H1 (cell line): ENCODE results near the gene CACNA1G. TPM values are rescaled to one million over a fixed set of nuclear protein-coding genes. Genes with fewer than 3 reads are reported as not detected.

ENCODE experiments used
- CTCF ChIA-PET: fragments of 300-600 bp; sonication (Branson Sonifier 250); formaldehyde crosslinking; loops from one replicate; lab custom pipeline; 2021; ENCODE audit not compliant: partially characterized antibody; lab: Charles Lee
- POLR2A ChIA-PET: fragments of 300-600 bp; sonication (Branson Sonifier 250); formaldehyde crosslinking; loops from one replicate; lab custom pipeline; 2021; ENCODE audit warnings: inconsistent platforms; ENCODE audit not compliant: partially characterized antibody; lab: Charles Lee
- DNase-seq, 2 experiments: peaks; one replicate each; pipeline versions ENCODE4 v3.0.0 to v3.0.0-alpha.2; 2010 to 2022; ENCODE audit warnings: low spot score in 2 of 2, low read depth in 1 of 2, mixed read lengths in 1 of 2
- FAIRE-seq: peaks from 2 replicates; lab custom pipeline; 2011; peaks lifted over from hg19 to GRCh38; lab: Jason Lieb, UNC
- H2AFZ ChIP-seq: 2 replicates; pipeline ENCODE4 v1.8.1; 2012; ENCODE audit warnings: low read length, inconsistent platforms
- H2AK5ac ChIP-seq: 2 replicates; pipeline ENCODE4 v1.6.1; 2013; ENCODE audit warnings: low read depth, low read length
- H2BK120ac ChIP-seq: replicated peaks from 2 replicates; pipeline ENCODE3; 2013; ENCODE audit warnings: low read depth, low read length, inconsistent platforms
- H2BK12ac ChIP-seq: 2 replicates; pipeline ENCODE4 v1.6.1; 2013; ENCODE audit warnings: low read depth, low read length
- H2BK15ac ChIP-seq: 2 replicates; pipeline ENCODE4 v1.6.1; 2013; ENCODE audit warnings: low read length
- H2BK20ac ChIP-seq: 2 replicates; pipeline ENCODE4 v1.6.1; 2013; ENCODE audit warnings: low read length
- H2BK5ac ChIP-seq: 2 replicates; pipeline ENCODE4 v1.6.1; 2013; ENCODE audit warnings: low read depth, low read length
- H3K14ac ChIP-seq: 2 replicates; pipeline ENCODE4 v1.6.1; 2013; ENCODE audit warnings: inconsistent platforms; ENCODE audit not compliant: insufficient read length
- H3K18ac ChIP-seq: 2 replicates; pipeline ENCODE4 v1.6.1; 2013; ENCODE audit warnings: low read length; ENCODE audit errors: extremely low read depth
- H3K23ac ChIP-seq: 2 replicates; pipeline ENCODE4 v1.6.1; 2013; ENCODE audit warnings: inconsistent platforms; ENCODE audit not compliant: insufficient read length
- H3K23me2 ChIP-seq: 2 replicates; pipeline ENCODE4 v1.6.1; 2013; ENCODE audit warnings: low read depth, low read length
- H3K27ac ChIP-seq: 2 replicates; pipeline ENCODE4 v1.6.1; 2011; ENCODE audit warnings: low read depth, low read length, inconsistent platforms
- H3K27me3 ChIP-seq, 4 experiments: replicated peaks in 1 of 4; 1 replicate in 1 of 4; 2 replicates in 3 of 4; pipeline versions ENCODE4 v1.6.1 to v1.8.1; 2011 to 2013; ENCODE audit warnings: low read length in 3 of 4, mild to moderate bottlenecking in 3 of 4, inconsistent platforms in 2 of 4, mixed read lengths in 2 of 4, moderate library complexity in 1 of 4; ENCODE audit not compliant: control insufficient read depth in 3 of 4, insufficient read depth in 3 of 4; ENCODE audit errors: extremely low read depth in 1 of 4
- H3K36me3 ChIP-seq, 4 experiments: 2 replicates each; pipeline versions ENCODE4 v1.6.1 to v1.8.1; 2011 to 2013; ENCODE audit warnings: mild to moderate bottlenecking in 4 of 4, low read length in 3 of 4, moderate library complexity in 2 of 4, control low read depth in 1 of 4, inconsistent platforms in 1 of 4; ENCODE audit not compliant: insufficient read depth in 4 of 4, control insufficient read depth in 2 of 4
- H3K4ac ChIP-seq: replicated peaks from 2 replicates; pipeline ENCODE3; 2013; ENCODE audit warnings: low read length, low read depth, mixed read lengths, inconsistent platforms; ENCODE audit not compliant: insufficient read length
- H3K4me1 ChIP-seq, 4 experiments: replicated peaks in 1 of 4; 1 replicate in 1 of 4; 2 replicates in 3 of 4; pipeline versions ENCODE4 v1.6.1 to v1.8.1; 2011 to 2013; ENCODE audit warnings: low read length in 3 of 4, inconsistent platforms in 2 of 4, mixed read lengths in 1 of 4; ENCODE audit not compliant: insufficient read depth in 4 of 4, control insufficient read depth in 3 of 4
- H3K4me2 ChIP-seq, 2 experiments: 2 replicates each; pipeline versions ENCODE4 v1.6.1 to v1.8.1; 2011 to 2013; ENCODE audit warnings: low read depth in 2 of 2, low read length in 2 of 2, control low read depth in 1 of 2, inconsistent platforms in 1 of 2, mild to moderate bottlenecking in 1 of 2; ENCODE audit not compliant: insufficient read depth in 1 of 2
- H3K4me3 ChIP-seq, 4 experiments: fragments of 200-600, 300-600 bp in 1 of 4; sonication (generic), shearing (Covaris generic), sonication (Bioruptor Twin) in 1 of 4; 2 replicates each; pipeline versions ENCODE4 v1.5.1 to v1.8.1; 2011 to 2016; ENCODE audit warnings: low read length in 4 of 4, low read depth in 3 of 4, control low read depth in 2 of 4, inconsistent platforms in 2 of 4, mild to moderate bottlenecking in 2 of 4, mixed read lengths in 1 of 4, moderate library complexity in 1 of 4; ENCODE audit not compliant: insufficient read depth in 2 of 4; ENCODE audit errors: extremely low read depth in 1 of 4
- H3K56ac ChIP-seq: replicated peaks from 2 replicates; pipeline ENCODE3; 2013; ENCODE audit warnings: low read depth, mild to moderate bottlenecking, mixed read lengths, low read length, inconsistent platforms; ENCODE audit not compliant: insufficient read length
- H3K79me1 ChIP-seq: 2 replicates; pipeline ENCODE4 v1.6.1; 2013; ENCODE audit warnings: low read depth, low read length, control low read depth
- H3K79me2 ChIP-seq, 2 experiments: 2 replicates each; pipeline versions ENCODE4 v1.6.1 to v1.8.1; 2012 to 2013; ENCODE audit warnings: low read length in 2 of 2, mild to moderate bottlenecking in 2 of 2, inconsistent platforms in 1 of 2; ENCODE audit not compliant: insufficient read depth in 2 of 2, control insufficient read depth in 1 of 2
- H3K9ac ChIP-seq, 4 experiments: replicated peaks in 1 of 4; 1 replicate in 1 of 4; 2 replicates in 3 of 4; pipeline versions ENCODE4 v1.6.1 to v1.8.1; 2011 to 2013; ENCODE audit warnings: low read depth in 3 of 4, low read length in 3 of 4, control low read depth in 2 of 4, mild to moderate bottlenecking in 2 of 4, moderate library complexity in 2 of 4, inconsistent platforms in 1 of 4; ENCODE audit errors: extremely low read depth in 1 of 4
- H3K9me3 ChIP-seq, 2 experiments: 2 replicates each; pipeline versions ENCODE4 v1.6.1 to v1.8.1; 2012 to 2013; ENCODE audit warnings: mild to moderate bottlenecking in 2 of 2, moderate library complexity in 2 of 2, control low read depth in 1 of 2, inconsistent platforms in 1 of 2, low read depth in 1 of 2, low read length in 1 of 2, mixed read lengths in 1 of 2; ENCODE audit not compliant: insufficient read depth in 2 of 2
- H4K20me1 ChIP-seq, 2 experiments: replicated peaks in 1 of 2; 2 replicates each; pipeline versions ENCODE3 to v1.8.1; 2011 to 2013; ENCODE audit warnings: inconsistent platforms in 2 of 2, low read length in 2 of 2, mild to moderate bottlenecking in 1 of 2; ENCODE audit not compliant: insufficient read depth in 2 of 2, control insufficient read depth in 1 of 2
- H4K5ac ChIP-seq: 2 replicates; pipeline ENCODE4 v1.6.1; 2013; ENCODE audit warnings: low read length, low read depth, mixed read lengths, inconsistent platforms; ENCODE audit not compliant: insufficient read length
- H4K8ac ChIP-seq: 2 replicates; pipeline ENCODE4 v1.8.0; 2013; ENCODE audit warnings: mild to moderate bottlenecking, moderate library complexity, low read length, inconsistent platforms; ENCODE audit not compliant: insufficient read depth; ENCODE audit errors: extremely low read depth
- H4K91ac ChIP-seq: replicated peaks from 2 replicates; pipeline ENCODE3; 2013; ENCODE audit warnings: low read length, mixed read lengths, inconsistent platforms; ENCODE audit not compliant: insufficient read length
- ASH2L ChIP-seq: fragments of 200-600, 300-600 bp; sonication (generic); IDR thresholded peaks from one replicate; pipeline ENCODE4 v1.7.1; 2017; ENCODE audit warnings: low read length
- CBX5 ChIP-seq: fragments of 300-800, 300-1000 bp; sonication (generic); IDR thresholded peaks from 2 replicates; pipeline ENCODE4 v1.7.1; 2016; ENCODE audit warnings: antibody characterized with exemption, low read length, low read depth
- POLR2AphosphoS5 ChIP-seq: IDR thresholded peaks from 2 replicates; pipeline ENCODE4 v1.6.1; 2011; ENCODE audit warnings: low read depth, low read length
- SIN3A ChIP-seq, 2 experiments: IDR thresholded peaks in 1 of 2; conservative IDR thresholded peaks in 1 of 2; 2 replicates each; pipeline ENCODE4 v1.6.1; 2011 to 2012; ENCODE audit warnings: low read length in 2 of 2, improper control_type of control experiment in 1 of 2, low read depth in 1 of 2, mild to moderate bottlenecking in 1 of 2
- WGBS, 2 experiments: shearing (Covaris generic) in 1 of 2; methylation state at CpG; one replicate each; pipeline versions ENCODE4 v1.1.6 to v1.1.7; 2013 to 2015; ENCODE audit warnings: low lambda C conversion rate in 2 of 2, mixed read lengths in 2 of 2, inconsistent platforms in 1 of 2, low coverage in 1 of 2, missing lambda C conversion rate in 1 of 2; ENCODE audit not compliant: insufficient replicate concordance in 2 of 2, insufficient coverage in 1 of 2, insufficient read length in 1 of 2; ENCODE audit errors: extremely low coverage in 1 of 2, missing lambda C conversion rate in 1 of 2; 5-methylcytosine and 5-hydroxymethylcytosine counted together
- polyA plus RNA-seq, 7 experiments: library from polyadenylated mRNA; depleted of rRNA in 3 of 7; stranded (reverse) in 5 of 7; unstranded in 2 of 7; fragments of >200 nt in 5 of 7; fragments of 200-250 nt in 2 of 7; gene quantifications; 1 replicate in 5 of 7; 2 replicates in 1 of 7; 4 replicates in 1 of 7; pipeline versions ENCODE4 v1.2.1 to v1.2.3, GENCODE V29; 2011 to 2013; ENCODE audit warnings: missing spikeins in 2 of 7, mixed read lengths in 2 of 7
- total RNA-seq: library from RNA; stranded (reverse); fragmentation: NEBNext Ultra II Directional; extraction: Animal tissue kit (Norgen Biotek cat#: 25700); gene quantifications from 2 replicates; pipeline ENCODE4 v1.2.1, GENCODE V29; 2021

Gene CACNA1G
- total and polyA plus RNA-seq, 2 of the 8 experiments (the other 6 are each of a cell fraction or from before 2014, with no cell fraction given): 2.9 to 4.9 TPM

- Histone ChIP-seq H3K23ac (no peak overlapping the region), H3K9ac (no peak overlapping the region), H3K79me1 (no peaks in the 10 kb centered on the region), H2AK5ac (no peak overlapping the region), H4K91ac (no peak overlapping the region), H3K4ac (no peak overlapping the region), H4K5ac (no peak overlapping the region), H4K20me1 (peaks cover 2 to 3% of the 10 kb centered on the region in 2 experiments), H3K27ac (no peak overlapping the region), H3K36me3 (no peaks in the 10 kb centered on the region), H2BK20ac (no peak overlapping the region), H3K4me1 (peaks cover 0 to 12% (median 7%) of the 10 kb centered on the region in 4 experiments; a peak in 6 of 7 replicates), H2BK5ac (no peak overlapping the region), H3K9me3 (no peaks in the 10 kb centered on the region), H3K27me3 (no peaks in the 10 kb centered on the region; a peak in 1 of 7 replicates), H3K23me2 (no peaks in the 10 kb centered on the region), H3K4me3 (no peak overlapping the region; a peak in 1 of 8 replicates), H3K4me2 (no peak overlapping the region), H3K14ac (no peak overlapping the region), H3K18ac (no peak overlapping the region), H3K56ac (no peak overlapping the region), H2BK120ac (no peak overlapping the region), H2BK15ac (no peak overlapping the region), H2BK12ac (0 out of 2 replicates have a peak overlapping the region, but pooled peaks have one; percentile 5), H3K79me2 (no peaks in the 10 kb centered on the region), H2AFZ (no peak overlapping the region), H4K8ac (no peak overlapping the region)
- FAIRE-seq (no peak), DNase-seq (peak in 1 of 2 experiments; percentile 66)
- WGBS, 2 experiments: 61% methylated on average over 7 of the region's 10 CpGs; no CpG with 5 or more reads in 1 of the 2 experiments
- POLR2A ChIA-PET: interaction anchor here (1.0 to 1.8 kb wide), 2 partner anchors 9 to 15 kb away, joined by 3 to 4 read pairs; no protein-coding TSS in a partner anchor
- CTCF ChIA-PET: interaction anchor here (0.8 to 3.3 kb wide), 17 partner anchors 11 to 111 kb away, joined by 3 to 16 read pairs (median 4); partner anchors contain the start of gene SPATA20
- no peak for TF ChIP-seq ASH2L
- no peak for TF ChIP-seq CBX5
- 0 out of 4 replicates have a peak, but pooled peaks of 1 of the 2 experiments have one; percentile 26 for TF ChIP-seq SIN3A (conservative IDR thresholded peaks at IDR 0.05 in 1 of 2, IDR thresholded peaks at IDR 0.05 in 1 of 2; ENCODE audit: low read depth in 1 of 2, low read length in 2 of 2)
- no peak for TF ChIP-seq POLR2AphosphoS5
Observed at GRCh38 chr17:50593321-50593720, 32.8 kb downstream of the CACNA1G start.
